GM10266 (cell line): ENCODE results near the gene CRADD.
A peak's percentile ranks its signal among the peaks of the same experiment; 100 is the strongest.

Experiments
- DNase-seq: peaks from one replicate; pipeline ENCODE4 v3.0.0; 2012; ENCODE audit errors: extremely low spot score
- CTCF ChIP-seq: IDR thresholded peaks from 2 replicates; pipeline ENCODE4 v1.5.1; 2012; ENCODE audit warnings: mild to moderate bottlenecking, low read depth; ENCODE audit not compliant: control insufficient read depth, insufficient read depth; ENCODE audit errors: missing control alignments

Gene CRADD

GRCh38 chr12:93742110-93742934 lies 65.1 kb downstream of the CRADD start:
- DNase-seq: peak; percentile 80
- TF ChIP-seq CTCF: peak; percentile 64

DNA sequence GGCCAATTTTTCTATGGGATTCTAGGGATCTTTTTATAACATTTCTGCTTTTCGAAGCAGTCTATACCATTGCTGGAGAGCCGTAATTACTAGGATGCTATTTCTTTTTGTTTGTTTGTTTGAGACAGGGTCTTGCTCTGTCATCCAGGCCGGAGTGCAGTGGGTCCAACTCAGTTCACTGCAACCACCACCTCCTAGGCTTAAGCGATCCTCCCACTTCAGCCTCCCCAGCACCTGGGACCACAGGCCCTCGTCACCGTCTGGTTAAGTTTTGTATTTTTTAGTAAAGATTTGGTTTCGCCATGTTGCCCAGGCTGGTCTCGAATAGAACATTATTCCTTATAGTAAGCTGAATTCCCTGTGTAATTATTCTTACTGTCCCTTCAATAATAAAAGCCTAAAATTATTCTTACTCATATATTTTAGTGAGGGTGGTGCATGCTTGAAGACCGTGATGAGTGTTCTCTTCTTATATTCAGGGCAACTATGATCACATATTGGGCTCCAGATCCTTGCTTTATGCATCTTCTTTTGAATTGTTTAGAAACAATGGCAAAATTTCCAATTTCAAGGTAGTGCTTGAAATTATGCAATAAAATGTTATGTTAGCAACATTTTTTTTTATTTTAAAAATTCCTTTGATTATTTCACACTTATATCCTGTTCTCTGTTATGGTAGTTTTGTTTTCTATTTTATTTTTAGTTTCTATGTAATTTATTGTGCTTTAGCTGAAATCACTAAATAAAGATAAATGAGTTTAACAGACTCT lies 66.2 kb downstream of the CRADD start:
- no peak for DNase-seq
- TF ChIP-seq CTCF: no peak

DNA sequence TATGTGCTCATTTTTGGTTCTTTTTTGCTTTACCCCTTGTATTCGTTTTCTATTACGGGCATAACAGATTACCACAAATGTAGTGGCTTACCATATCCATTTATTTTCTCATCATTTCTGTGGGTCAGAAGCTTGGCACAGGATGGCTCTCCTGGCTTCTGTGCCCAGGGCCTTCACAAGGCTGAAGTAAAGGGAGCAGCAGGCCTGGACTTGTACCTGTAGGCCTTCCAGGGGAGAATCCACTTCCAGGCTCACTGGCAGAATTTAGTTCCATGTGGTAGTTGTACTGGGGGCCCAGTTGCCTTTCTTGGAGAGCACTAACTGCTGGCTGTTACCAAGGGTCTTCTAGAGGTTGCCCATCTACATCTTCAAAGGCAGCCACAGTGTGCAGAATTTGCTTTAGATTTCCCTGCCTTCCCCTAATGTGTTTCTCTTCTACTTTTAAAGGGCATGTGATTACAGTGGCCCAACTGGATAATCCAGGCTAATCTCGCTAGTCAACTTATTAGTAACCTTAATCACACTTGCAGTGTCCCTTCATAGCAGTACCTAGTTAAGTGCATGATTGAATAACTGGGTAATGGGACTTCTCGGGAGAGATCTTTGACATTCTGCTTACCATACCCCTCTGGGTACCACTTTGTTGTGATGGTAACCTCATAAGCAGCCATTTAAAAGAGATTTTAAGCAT lies 67.0 kb downstream of the CRADD start:
- TF ChIP-seq CTCF: no peak
- no peak for DNase-seq

DNA sequence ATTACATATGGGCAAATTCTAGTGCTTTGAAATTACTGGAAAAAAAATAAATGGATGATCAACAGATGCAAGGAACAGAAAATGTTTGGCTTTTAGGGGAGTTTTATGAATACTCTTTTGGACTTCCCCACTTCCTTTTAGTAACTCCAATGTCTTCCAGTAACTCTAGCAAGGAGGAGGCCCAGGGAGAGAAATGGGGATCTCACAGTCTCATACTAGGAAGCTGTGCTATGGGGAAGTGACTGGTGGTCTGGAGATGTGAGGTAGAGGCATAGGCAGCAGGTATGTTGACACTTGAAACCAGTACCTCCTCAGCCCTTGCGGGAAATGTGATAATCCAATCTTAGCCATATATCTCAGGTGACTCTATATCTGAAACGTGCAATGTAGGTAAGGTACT lies 68.1 kb downstream of the CRADD start:
- DNase-seq: no peak
- TF ChIP-seq CTCF: no peak

GRCh38 chr12:93746572-93747168 lies 69.5 kb downstream of the CRADD start:
- TF ChIP-seq CTCF: no peak
- no peak for DNase-seq

- TF ChIP-seq CTCF: no peak
- DNase-seq: no peak
These were observed 71.7 kb downstream of the CRADD start for GRCh38 chr12:93748672-93749383.
